ENCODE data around the gene ZNF750. TPM values are rescaled to one million over a fixed set of nuclear protein-coding genes. Genes with fewer than 3 reads are reported as not detected.

ZNF750 gene
- total and polyA plus RNA-seq, 8 donors, result 9.5 TPM; not detected in 7

DNA sequence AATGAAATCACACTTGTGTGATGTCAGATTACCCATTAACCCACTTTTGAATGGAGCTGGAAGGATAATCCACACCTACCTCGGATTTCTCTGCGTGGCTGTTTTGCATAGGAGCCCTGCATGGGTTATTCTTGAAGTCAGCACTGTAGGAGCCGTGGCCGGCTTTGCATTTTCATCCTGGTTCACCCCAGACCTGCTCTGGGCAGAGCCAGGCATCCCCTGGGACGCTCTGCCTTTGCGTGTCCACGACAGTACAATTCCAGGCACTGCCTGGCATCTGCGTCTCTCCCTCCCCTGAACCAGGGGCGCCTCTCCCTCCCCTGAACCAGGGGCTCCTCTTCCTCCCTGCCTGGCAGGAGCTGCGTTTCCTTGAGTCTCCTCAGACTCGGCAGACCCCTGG, 29.7 kb upstream of the ZNF750 start:
- intact Hi-C loops (cut with DNase I; ENCODE audit: low total_unique reads), result no loop called here
- Histone ChIP-seq H3K4me3 (no peak overlapping the region), H3K4me1 (peaks cover 12 to 46% (median 23%) of the 10 kb centered on the region in 4 donors), H3K9me3 (no peaks in the 10 kb centered on the region), H3K27me3 (no peaks in the 10 kb centered on the region), H3K27ac (no peak overlapping the region), H3K36me3 (peaks cover 15 to 43% (median 31%) of the 10 kb centered on the region in 4 donors)
- no peak for DNase-seq
- 90 to 94% (median 91%) methylated on average over 10 to 11 of the region's 11 CpGs for WGBS, 5 donors
- no peak for TF ChIP-seq EP300 (IDR thresholded peaks at IDR 0.05)
- no peak for TF ChIP-seq POLR2AphosphoS5 (IDR thresholded peaks at IDR 0.05)
- TF ChIP-seq POLR2A (IDR thresholded peaks at IDR 0.05), result no peak
- TF ChIP-seq, protein P1, sequence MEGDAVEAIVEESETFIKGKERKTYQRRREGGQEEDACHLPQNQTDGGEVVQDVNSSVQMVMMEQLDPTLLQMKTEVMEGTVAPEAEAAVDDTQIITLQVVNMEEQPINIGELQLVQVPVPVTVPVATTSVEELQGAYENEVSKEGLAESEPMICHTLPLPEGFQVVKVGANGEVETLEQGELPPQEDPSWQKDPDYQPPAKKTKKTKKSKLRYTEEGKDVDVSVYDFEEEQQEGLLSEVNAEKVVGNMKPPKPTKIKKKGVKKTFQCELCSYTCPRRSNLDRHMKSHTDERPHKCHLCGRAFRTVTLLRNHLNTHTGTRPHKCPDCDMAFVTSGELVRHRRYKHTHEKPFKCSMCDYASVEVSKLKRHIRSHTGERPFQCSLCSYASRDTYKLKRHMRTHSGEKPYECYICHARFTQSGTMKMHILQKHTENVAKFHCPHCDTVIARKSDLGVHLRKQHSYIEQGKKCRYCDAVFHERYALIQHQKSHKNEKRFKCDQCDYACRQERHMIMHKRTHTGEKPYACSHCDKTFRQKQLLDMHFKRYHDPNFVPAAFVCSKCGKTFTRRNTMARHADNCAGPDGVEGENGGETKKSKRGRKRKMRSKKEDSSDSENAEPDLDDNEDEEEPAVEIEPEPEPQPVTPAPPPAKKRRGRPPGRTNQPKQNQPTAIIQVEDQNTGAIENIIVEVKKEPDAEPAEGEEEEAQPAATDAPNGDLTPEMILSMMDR (IDR thresholded peaks at IDR 0.05), result no peak

DNA sequence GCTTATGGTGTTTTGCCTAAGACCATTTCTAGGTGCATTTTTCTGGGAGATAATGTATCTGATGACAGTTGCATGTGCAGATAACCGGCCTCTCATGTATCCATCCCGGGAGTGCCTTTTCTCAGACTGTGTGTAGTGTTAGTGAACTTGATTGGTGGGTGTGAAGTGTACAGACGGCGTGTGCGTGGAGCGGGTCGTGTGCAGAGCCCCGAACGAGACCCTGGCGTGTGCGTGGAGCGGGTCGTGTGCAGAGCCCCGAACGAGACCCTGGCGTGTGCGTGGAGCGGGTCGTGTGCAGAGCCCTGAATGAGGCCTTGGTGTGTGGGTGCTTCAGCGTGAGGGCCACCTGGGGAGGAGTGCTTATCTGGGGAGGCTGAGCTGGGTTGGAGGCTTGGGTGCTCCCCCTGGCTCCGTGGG, 28.9 kb upstream of the ZNF750 start:
- intact Hi-C loops (cut with DNase I; ENCODE audit: low total_unique reads), result no loop called here
- 87 to 93% (median 89%) methylated on average over 21 of the region's 21 CpGs for WGBS, 5 donors
- DNase-seq, result no peak
- Histone ChIP-seq H3K4me1 (peaks cover 10 to 47% (median 20%) of the 10 kb centered on the region in 4 donors), H3K9me3 (no peaks in the 10 kb centered on the region), H3K27ac (no peak overlapping the region), H3K4me3 (no peak overlapping the region), H3K36me3 (peaks cover 15 to 42% (median 31%) of the 10 kb centered on the region in 4 donors), H3K27me3 (no peaks in the 10 kb centered on the region)
- TF ChIP-seq POLR2A (IDR thresholded peaks at IDR 0.05) (no peak), EP300 (IDR thresholded peaks at IDR 0.05) (no peak), POLR2AphosphoS5 (IDR thresholded peaks at IDR 0.05) (no peak)
- TF ChIP-seq, protein P1 (IDR thresholded peaks at IDR 0.05), result no peak

- intact Hi-C loops (cut with DNase I; ENCODE audit: low total_unique reads), result no loop called here
- Histone ChIP-seq H3K4me1 (peaks cover 17 to 54% (median 22%) of the 10 kb centered on the region in 4 donors), H3K4me3 (no peak overlapping the region), H3K36me3 (peaks cover 15 to 33% (median 30%) of the 10 kb centered on the region in 4 donors), H3K27me3 (no peaks in the 10 kb centered on the region), H3K27ac (no peak overlapping the region), H3K9me3 (no peaks in the 10 kb centered on the region)
- DNase-seq, result no peak
- TF ChIP-seq POLR2A (IDR thresholded peaks at IDR 0.05), result no peak
- no peak for TF ChIP-seq EP300 (IDR thresholded peaks at IDR 0.05)
- TF ChIP-seq, protein P1 (IDR thresholded peaks at IDR 0.05), result no peak
- no peak for TF ChIP-seq POLR2AphosphoS5 (IDR thresholded peaks at IDR 0.05)
- WGBS, 5 donors, result 91 to 96% (median 95%) methylated on average over 10 to 18 of the region's 18 CpGs
Observed at GRCh38 chr17:82867763-82868325, 28.0 kb upstream of the ZNF750 start.

DNA sequence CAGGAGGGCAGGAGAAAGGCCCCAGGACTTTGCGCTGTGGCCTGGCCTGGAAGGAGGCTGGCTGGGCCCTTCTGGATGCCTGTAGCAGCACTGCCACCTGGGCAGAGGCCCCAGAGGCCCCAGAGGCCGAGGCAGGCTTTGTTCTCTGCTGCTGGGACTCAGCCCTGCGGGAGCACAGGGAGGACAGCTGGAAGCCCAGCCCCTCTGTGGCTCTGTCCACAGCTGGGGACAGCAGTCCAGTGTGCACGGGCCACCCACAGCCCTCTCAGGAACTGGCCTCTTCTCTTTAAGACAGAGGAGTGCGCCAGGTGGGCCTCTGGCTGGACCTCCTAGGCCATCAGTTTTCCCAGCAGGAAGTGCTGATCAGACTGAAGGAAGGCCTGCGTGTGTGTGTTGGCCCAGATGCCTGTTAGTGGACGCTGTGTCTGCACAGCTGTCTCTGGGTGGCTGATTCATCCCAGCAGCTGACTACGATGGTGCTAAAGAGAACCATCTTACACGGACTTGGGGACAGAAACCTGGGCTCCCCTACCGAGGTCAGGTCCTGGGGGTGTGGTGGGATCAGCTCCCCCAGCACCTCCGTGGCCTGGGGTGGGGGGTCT, 26.9 kb upstream of the ZNF750 start:
- H3K36me3 ChIP-seq, result peaks cover 14 to 22% (median 20%) of the 10 kb centered on the region in 4 donors
- H3K4me3 ChIP-seq, result no peak overlapping the region
- peak overlapping the region; percentile 10 to 67 (median 57) for H3K27ac ChIP-seq
- H3K9me3 ChIP-seq, result no peaks in the 10 kb centered on the region
- H3K4me1 ChIP-seq, result peaks cover 17 to 46% (median 20%) of the 10 kb centered on the region in 4 donors
- peak in 1 of 2 donors; percentile 81 for DNase-seq
- no peaks in the 10 kb centered on the region for H3K27me3 ChIP-seq
- intact Hi-C loops (cut with DNase I; ENCODE audit: low total_unique reads), result no loop called here
- no peak for TF ChIP-seq EP300 (IDR thresholded peaks at IDR 0.05)
- TF ChIP-seq POLR2A (IDR thresholded peaks at IDR 0.05), result no peak
- TF ChIP-seq POLR2AphosphoS5 (IDR thresholded peaks at IDR 0.05), result peak in 1 of 3 donors; percentile 34
- TF ChIP-seq, protein P1 (IDR thresholded peaks at IDR 0.05), result no peak
- 45 to 72% (median 69%) methylated on average over 5 to 11 of the region's 11 CpGs for WGBS, 5 donors
